HCT116 (cell line): ENCODE data around the gene WBP1L. TPM values are rescaled to one million over a fixed set of nuclear protein-coding genes. Genes with fewer than 3 reads are reported as not detected.

ENCODE experiments used
- ATAC-seq: fragments of 200-7000 bp; cut with Tn5 transposase; 2 replicates; pipeline ENCODE4 v1.9.1; 2020; ENCODE audit warnings: mild to moderate bottlenecking, moderate library complexity
- BruUV-seq: library from RNA; stranded (reverse); fragments of 400-500 nt; replicated peaks from 2 replicates; lab custom pipeline; 2021; lab: Mats Ljungman, UMichigan
- CTCF ChIA-PET: fragments of 300-600 bp; sonication (Branson Sonifier 250); formaldehyde crosslinking; loops from one replicate; lab custom pipeline; 2021; ENCODE audit warnings: antibody characterized with exemption; lab: Charles Lee
- POLR2A ChIA-PET: fragments of 300-600, 350-600 bp; sonication (Branson Sonifier 250); formaldehyde crosslinking; loops from one replicate; lab custom pipeline; 2021; ENCODE audit warnings: antibody characterized with exemption; lab: Charles Lee
- RAD21 ChIA-PET, 2 experiments: fragments of 300-600 bp; sonication (Branson Sonifier 250); formaldehyde crosslinking; loops; one replicate each; lab custom pipeline; 2023; ENCODE audit warnings: low total read pairs in 2 of 2; ENCODE audit not compliant: uncharacterized antibody in 2 of 2, unreplicated experiment in 2 of 2, low non-redundant PET in 1 of 2; lab: Charles Lee
- DNase-seq: peaks from one replicate; pipeline ENCODE4 v3.0.0-alpha.2; 2010; ENCODE audit warnings: low read depth, low spot score
- H2AFZ ChIP-seq: fragments of 200-600 bp; shearing (Covaris generic), sonication (generic); 2 replicates; pipeline ENCODE4 v1.6.1; 2017; ENCODE audit warnings: low read depth, mixed run types, mixed read lengths, antibody characterized with exemption, low read length; ENCODE audit not compliant: poor library complexity, severe bottlenecking
- H3K27ac ChIP-seq: 2 replicates; pipeline ENCODE4 v1.5.1; 2012; ENCODE audit warnings: low read depth, low read length
- H3K27me3 ChIP-seq: fragments of 200-600 bp; sonication (generic); 2 replicates; pipeline ENCODE4 v1.6.1; 2016; ENCODE audit warnings: mixed run types, low read length, mixed read lengths; ENCODE audit not compliant: insufficient read depth
- H3K36me3 ChIP-seq, 2 experiments: fragments of 200-500 bp in 1 of 2; fragments of 200-600 bp in 1 of 2; sonication (Bioruptor generic) in 1 of 2; sonication (generic) in 1 of 2; 2 replicates each; pipeline versions ENCODE4 v1.5.1 to v1.6.1; 2014 to 2016; ENCODE audit warnings: low read length in 2 of 2, inconsistent platforms in 1 of 2, mixed read lengths in 1 of 2, mixed run types in 1 of 2; ENCODE audit not compliant: insufficient read depth in 2 of 2, control insufficient read depth in 1 of 2
- H3K4me1 ChIP-seq, 2 experiments: fragments of 200-600 bp in 1 of 2; sonication (generic) in 1 of 2; 2 replicates each; pipeline versions ENCODE4 v1.5.1 to v1.6.1; 2012 to 2017; ENCODE audit warnings: low read length in 2 of 2, inconsistent platforms in 1 of 2, mild to moderate bottlenecking in 1 of 2, mixed read lengths in 1 of 2, mixed run types in 1 of 2, moderate library complexity in 1 of 2; ENCODE audit not compliant: insufficient read depth in 2 of 2, control insufficient read depth in 1 of 2
- H3K4me2 ChIP-seq: fragments of 200-600 bp; sonication (generic); 2 replicates; pipeline ENCODE4 v1.6.1; 2017; ENCODE audit warnings: mixed run types, low read length, mixed read lengths
- H3K4me3 ChIP-seq, 2 experiments: fragments of 200-600 bp in 1 of 2; sonication (generic) in 1 of 2; replicated peaks in 1 of 2; 2 replicates each; pipeline ENCODE4 v1.5.1; 2011 to 2016; ENCODE audit warnings: low read length in 2 of 2, control low read depth in 1 of 2, low read depth in 1 of 2, mild to moderate bottlenecking in 1 of 2, mixed read lengths in 1 of 2, mixed run types in 1 of 2
- H3K79me2 ChIP-seq: fragments of 200-600 bp; sonication (generic); 2 replicates; pipeline ENCODE4 v1.6.1; 2017; ENCODE audit warnings: mild to moderate bottlenecking, mixed run types, low read length, moderate library complexity, mixed read lengths; ENCODE audit not compliant: insufficient read depth
- H3K9ac ChIP-seq: fragments of 200-600 bp; sonication (generic); 2 replicates; pipeline ENCODE4 v1.6.1; 2016; ENCODE audit warnings: low read length, mixed read lengths
- H3K9me2 ChIP-seq: fragments of 200-600 bp; sonication (generic), shearing (Covaris generic); 2 replicates; pipeline ENCODE4 v1.6.1; 2017; ENCODE audit warnings: mixed run types, mild to moderate bottlenecking, moderate library complexity; ENCODE audit not compliant: insufficient read depth
- H3K9me3 ChIP-seq, 2 experiments: fragments of 200-500 bp in 1 of 2; fragments of 200-600 bp in 1 of 2; sonication (Bioruptor generic) in 1 of 2; sonication (generic) in 1 of 2; 2 replicates each; pipeline ENCODE4 v1.6.1; 2014 to 2017; ENCODE audit warnings: low read length in 2 of 2, mixed read lengths in 2 of 2, inconsistent platforms in 1 of 2, low read depth in 1 of 2, mild to moderate bottlenecking in 1 of 2, mixed run types in 1 of 2, moderate library complexity in 1 of 2; ENCODE audit not compliant: control insufficient read depth in 1 of 2, insufficient read depth in 1 of 2
- H4K20me1 ChIP-seq: fragments of 200-600 bp; sonication (generic), shearing (Covaris generic); 2 replicates; pipeline ENCODE4 v1.6.1; 2017; ENCODE audit warnings: mixed run types, mild to moderate bottlenecking, moderate library complexity; ENCODE audit not compliant: insufficient read depth
- ATF3 ChIP-seq: IDR thresholded peaks from 2 replicates; pipeline ENCODE4 v1.6.1; 2012
- CBX3 ChIP-seq: IDR thresholded peaks from 2 replicates; pipeline ENCODE4 v1.6.1; 2012; ENCODE audit warnings: low read depth
- CEBPB ChIP-seq: IDR thresholded peaks from 2 replicates; pipeline ENCODE4 v1.6.1; 2012; ENCODE audit warnings: low read depth
- EGR1 ChIP-seq: IDR thresholded peaks from 2 replicates; pipeline ENCODE4 v1.6.1; 2012; ENCODE audit warnings: low read depth
- EZH2 ChIP-seq: fragments of 200-600 bp; sonication (generic); IDR thresholded peaks from 2 replicates; pipeline ENCODE4 v1.6.1; 2017; ENCODE audit warnings: antibody characterized with exemption, mixed run types
- EZH2phosphoT487 ChIP-seq: fragments of 200-600 bp; IDR thresholded peaks from 2 replicates; pipeline ENCODE4 v1.6.1; 2018; ENCODE audit warnings: antibody characterized with exemption, borderline replicate concordance
- FOSL1 ChIP-seq: IDR thresholded peaks from 2 replicates; pipeline ENCODE4 v1.6.1; 2012; ENCODE audit warnings: low read depth
- JUND ChIP-seq: IDR thresholded peaks from 2 replicates; pipeline ENCODE4 v1.6.1; 2012
- MAX ChIP-seq: IDR thresholded peaks from 2 replicates; pipeline ENCODE4 v1.6.1; 2012
- POLR2A ChIP-seq: IDR thresholded peaks from 2 replicates; pipeline ENCODE4 v1.7.0; 2011; ENCODE audit warnings: borderline replicate concordance; ENCODE audit not compliant: insufficient read depth, insufficient read length; ENCODE audit errors: extremely low read depth
- RAD21 ChIP-seq: IDR thresholded peaks from 2 replicates; pipeline ENCODE4 v1.6.1; 2012; ENCODE audit warnings: low read depth, mild to moderate bottlenecking
- REST ChIP-seq: IDR thresholded peaks from 2 replicates; pipeline ENCODE4 v1.6.1; 2012; ENCODE audit warnings: low read depth
- SP1 ChIP-seq: IDR thresholded peaks from 2 replicates; pipeline ENCODE4 v1.6.1; 2012; ENCODE audit warnings: low read depth
- TCF7L2 ChIP-seq: IDR thresholded peaks from 2 replicates; pipeline ENCODE4 v1.7.0; 2011; ENCODE audit warnings: borderline replicate concordance, inconsistent platforms; ENCODE audit not compliant: insufficient read depth, insufficient read length; ENCODE audit errors: extremely low read depth
- YY1 ChIP-seq: IDR thresholded peaks from 2 replicates; pipeline ENCODE4 v1.6.1; 2011; ENCODE audit warnings: low read length, low read depth, moderate library complexity, mild to moderate bottlenecking; ENCODE audit not compliant: insufficient replicate concordance; ENCODE audit errors: extremely low read depth
- ZNF274 ChIP-seq: fragments of 200-500 bp; sonication (Bioruptor generic); IDR thresholded peaks from 2 replicates; pipeline ENCODE4 v1.6.1; 2014; ENCODE audit warnings: mild to moderate bottlenecking, low read depth, low read length, inconsistent platforms
- intact Hi-C: fragments of 100-400 bp; cut with micrococcal nuclease; formaldehyde crosslinking; loops from 2 replicates; pipeline ENCODE4 v1.10.0; 2022
- total RNA-seq: library from RNA; stranded (reverse); gene quantifications from one replicate; pipeline ENCODE4 v1.2.1, GENCODE V29; 2021; ENCODE audit not compliant: unreplicated experiment
- TF ChIP-seq, protein P1 (sequence below), 3 experiments: fragments of 200-600 bp in 1 of 3; sonication (generic) in 1 of 3; IDR thresholded peaks in 2 of 3; conservative IDR thresholded peaks in 1 of 3; 2 replicates each; pipeline ENCODE4 v1.5.1; 2012 to 2017; ENCODE audit warnings: low read depth in 2 of 3, low read length in 2 of 3, antibody characterized with exemption in 1 of 3, borderline replicate concordance in 1 of 3, control low read depth in 1 of 3, mild to moderate bottlenecking in 1 of 3, mixed read lengths in 1 of 3, mixed run types in 1 of 3, moderate library complexity in 1 of 3; ENCODE audit not compliant: insufficient read depth in 1 of 3
- TF ChIP-seq, protein P2 (sequence below): IDR thresholded peaks from 2 replicates; pipeline ENCODE4 v1.6.1; 2011; ENCODE audit warnings: mild to moderate bottlenecking, low read length, moderate library complexity; ENCODE audit not compliant: insufficient replicate concordance; ENCODE audit errors: extremely low read depth

WBP1L gene
- total RNA-seq, 1 experiment from 2014 or later, result 25.2 TPM

GRCh38 chr10:102814873-102815661 is 71.3 kb downstream of the WBP1L start:
- ChIA-PET RAD21 (no interaction called here), POLR2A (no interaction called here), CTCF (no interaction called here)
- Histone ChIP-seq H3K27ac (no peak overlapping the region), H2AFZ (no peak overlapping the region), H3K4me1 (no peaks in the 10 kb centered on the region), H3K27me3 (no peaks in the 10 kb centered on the region), H3K36me3 (peaks cover 0 to 6% of the 10 kb centered on the region in 2 experiments; a peak in 1 of 4 replicates), H3K9ac (no peak overlapping the region), H3K4me2 (no peak overlapping the region), H4K20me1 (no peaks in the 10 kb centered on the region), H3K9me3 (no peaks in the 10 kb centered on the region), H3K4me3 (no peak overlapping the region), H3K79me2 (no peaks in the 10 kb centered on the region), H3K9me2 (no peaks in the 10 kb centered on the region)
- intact Hi-C loops, result no loop called here
- BruUV-seq, result no TSS peak
- no peak for ATAC-seq
- TF ChIP-seq YY1 (no peak), ZNF274 (no peak), TCF7L2 (no peak), SP1 (no peak), JUND (no peak), EGR1 (no peak), MAX (no peak), CBX3 (no peak), CEBPB (no peak), EZH2phosphoT487 (no peak), RAD21 (no peak), POLR2A (no peak), EZH2 (no peak), ATF3 (no peak), REST (no peak), FOSL1 (no peak)
- TF ChIP-seq, protein P1, sequence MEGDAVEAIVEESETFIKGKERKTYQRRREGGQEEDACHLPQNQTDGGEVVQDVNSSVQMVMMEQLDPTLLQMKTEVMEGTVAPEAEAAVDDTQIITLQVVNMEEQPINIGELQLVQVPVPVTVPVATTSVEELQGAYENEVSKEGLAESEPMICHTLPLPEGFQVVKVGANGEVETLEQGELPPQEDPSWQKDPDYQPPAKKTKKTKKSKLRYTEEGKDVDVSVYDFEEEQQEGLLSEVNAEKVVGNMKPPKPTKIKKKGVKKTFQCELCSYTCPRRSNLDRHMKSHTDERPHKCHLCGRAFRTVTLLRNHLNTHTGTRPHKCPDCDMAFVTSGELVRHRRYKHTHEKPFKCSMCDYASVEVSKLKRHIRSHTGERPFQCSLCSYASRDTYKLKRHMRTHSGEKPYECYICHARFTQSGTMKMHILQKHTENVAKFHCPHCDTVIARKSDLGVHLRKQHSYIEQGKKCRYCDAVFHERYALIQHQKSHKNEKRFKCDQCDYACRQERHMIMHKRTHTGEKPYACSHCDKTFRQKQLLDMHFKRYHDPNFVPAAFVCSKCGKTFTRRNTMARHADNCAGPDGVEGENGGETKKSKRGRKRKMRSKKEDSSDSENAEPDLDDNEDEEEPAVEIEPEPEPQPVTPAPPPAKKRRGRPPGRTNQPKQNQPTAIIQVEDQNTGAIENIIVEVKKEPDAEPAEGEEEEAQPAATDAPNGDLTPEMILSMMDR (IDR thresholded peaks at IDR 0.05 in 2 of 3, conservative IDR thresholded peaks at IDR 0.05 in 1 of 3; ENCODE audit: borderline replicate concordance in 1 of 3, insufficient read depth in 1 of 3, low read depth in 2 of 3, low read length in 2 of 3), result no peak
- TF ChIP-seq, protein P2, sequence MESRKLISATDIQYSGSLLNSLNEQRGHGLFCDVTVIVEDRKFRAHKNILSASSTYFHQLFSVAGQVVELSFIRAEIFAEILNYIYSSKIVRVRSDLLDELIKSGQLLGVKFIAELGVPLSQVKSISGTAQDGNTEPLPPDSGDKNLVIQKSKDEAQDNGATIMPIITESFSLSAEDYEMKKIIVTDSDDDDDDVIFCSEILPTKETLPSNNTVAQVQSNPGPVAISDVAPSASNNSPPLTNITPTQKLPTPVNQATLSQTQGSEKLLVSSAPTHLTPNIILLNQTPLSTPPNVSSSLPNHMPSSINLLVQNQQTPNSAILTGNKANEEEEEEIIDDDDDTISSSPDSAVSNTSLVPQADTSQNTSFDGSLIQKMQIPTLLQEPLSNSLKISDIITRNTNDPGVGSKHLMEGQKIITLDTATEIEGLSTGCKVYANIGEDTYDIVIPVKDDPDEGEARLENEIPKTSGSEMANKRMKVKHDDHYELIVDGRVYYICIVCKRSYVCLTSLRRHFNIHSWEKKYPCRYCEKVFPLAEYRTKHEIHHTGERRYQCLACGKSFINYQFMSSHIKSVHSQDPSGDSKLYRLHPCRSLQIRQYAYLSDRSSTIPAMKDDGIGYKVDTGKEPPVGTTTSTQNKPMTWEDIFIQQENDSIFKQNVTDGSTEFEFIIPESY, result no peak
- no peak for DNase-seq
